ENCODE results near the gene UBP1.

Gene UBP1

GRCh38 chr3:33441225-33441976, 1.2 kb upstream of the UBP1 start:
- no peak for TF ChIP-seq CTCF (IDR thresholded peaks at IDR 0.05; ENCODE audit: low read depth, low read length)
- H3K4me3 ChIP-seq (ENCODE audit: low read depth, low read length), result peak overlapping the region; percentile 75

- peak overlapping the region; percentile 93 for H3K4me3 ChIP-seq (ENCODE audit: low read depth, low read length)
- no peak for TF ChIP-seq CTCF (IDR thresholded peaks at IDR 0.05; ENCODE audit: low read depth, low read length)
These were observed 468 bp downstream of the UBP1 start for GRCh38 chr3:33439546-33440327.

GRCh38 chr3:33438881-33439545, 1.2 kb downstream of the UBP1 start:
- peak overlapping the region; percentile 93 for H3K4me3 ChIP-seq (ENCODE audit: low read depth, low read length)
- no peak for TF ChIP-seq CTCF (IDR thresholded peaks at IDR 0.05; ENCODE audit: low read depth, low read length)

- TF ChIP-seq CTCF (IDR thresholded peaks at IDR 0.05; ENCODE audit: low read depth, low read length), result no peak
- H3K4me3 ChIP-seq (ENCODE audit: low read depth, low read length), result peak overlapping the region; percentile 93
These were observed 1.9 kb downstream of the UBP1 start for GRCh38 chr3:33438284-33438668.

- no peak for TF ChIP-seq CTCF (IDR thresholded peaks at IDR 0.05; ENCODE audit: low read depth, low read length)
- H3K4me3 ChIP-seq (ENCODE audit: low read depth, low read length), result peak overlapping the region; percentile 93
These were observed 2.5 kb downstream of the UBP1 start for GRCh38 chr3:33437556-33438283.

GRCh38 chr3:33433843-33434242, 6.4 kb downstream of the UBP1 start:
- no peak overlapping the region for H3K4me3 ChIP-seq (ENCODE audit: low read depth, low read length)
- no peak for TF ChIP-seq CTCF (IDR thresholded peaks at IDR 0.05; ENCODE audit: low read depth, low read length)
